Panc1 (cell line): Measurements from ENCODE around the gene TRIM74. TPM values are rescaled to one million over a fixed set of nuclear protein-coding genes. Genes with fewer than 3 reads are reported as not detected.
"Not testable (repeated sequence)": the region's sequence is repeated elsewhere in the genome, so short reads cannot be mapped to it uniquely, and the experiment has no call there.

Source experiments
- ATAC-seq: fragments of 200-7000 bp; cut with Tn5 transposase; 2 replicates; pipeline ENCODE4 v1.9.1; 2020; ENCODE audit warnings: mild to moderate bottlenecking, moderate library complexity
- BruUV-seq: library from RNA; stranded (reverse); fragments of 400-500 nt; replicated peaks from 2 replicates; lab custom pipeline; 2021; lab: Mats Ljungman, UMichigan
- CTCF ChIA-PET: fragments of 300-600 bp; sonication (Branson Sonifier 250); formaldehyde crosslinking; loops from one replicate; lab custom pipeline; 2022; ENCODE audit warnings: antibody characterized with exemption; lab: Charles Lee
- POLR2A ChIA-PET: fragments of 300-600 bp; sonication (Branson Sonifier 250); formaldehyde crosslinking; loops from one replicate; lab custom pipeline; 2022; ENCODE audit warnings: antibody characterized with exemption; lab: Charles Lee
- DNase-seq: peaks from one replicate; pipeline ENCODE4 v3.0.0-alpha.2; 2010; ENCODE audit warnings: low read depth, low spot score
- H3K27ac ChIP-seq: 2 replicates; pipeline ENCODE4 v1.5.1; 2011; ENCODE audit warnings: mild to moderate bottlenecking, low read length, inconsistent platforms
- H3K27me3 ChIP-seq: fragments of 200-500 bp; sonication (Bioruptor generic); 2 replicates; pipeline ENCODE4 v1.6.0; 2014; ENCODE audit warnings: low read length, inconsistent platforms; ENCODE audit not compliant: control insufficient read depth, insufficient read depth
- H3K36me3 ChIP-seq: fragments of 200-500 bp; sonication (Bioruptor generic); 2 replicates; pipeline ENCODE4 v1.5.1; 2014; ENCODE audit warnings: inconsistent platforms, mild to moderate bottlenecking, low read length, moderate library complexity; ENCODE audit not compliant: control insufficient read depth, insufficient read depth
- H3K4me1 ChIP-seq: 2 replicates; pipeline ENCODE4 v1.5.1; 2011; ENCODE audit warnings: inconsistent platforms, mild to moderate bottlenecking, low read length, moderate library complexity; ENCODE audit not compliant: control insufficient read depth, insufficient read depth
- H3K4me3 ChIP-seq, 2 experiments: 2 replicates each; pipeline ENCODE4 v1.5.1; 2011 to 2012; ENCODE audit warnings: low read depth in 2 of 2, low read length in 2 of 2, mild to moderate bottlenecking in 2 of 2, inconsistent platforms in 1 of 2, moderate library complexity in 1 of 2
- H3K9me3 ChIP-seq: fragments of 200-500 bp; sonication (Bioruptor generic); 2 replicates; pipeline ENCODE4 v1.5.1; 2014; ENCODE audit warnings: low read depth, mild to moderate bottlenecking, inconsistent platforms, low read length, moderate library complexity; ENCODE audit not compliant: control insufficient read depth, insufficient read depth
- CTCF ChIP-seq: fragments of 450-650 bp; IDR thresholded peaks from 2 replicates; pipeline ENCODE4 v1.5.1; 2017; ENCODE audit warnings: mild to moderate bottlenecking
- POLR2AphosphoS5 ChIP-seq: IDR thresholded peaks from 2 replicates; pipeline ENCODE4 v1.6.1; 2012; ENCODE audit warnings: mild to moderate bottlenecking, low read depth, low read length, moderate library complexity
- REST ChIP-seq, 2 experiments: IDR thresholded peaks; 2 replicates each; pipeline ENCODE4 v1.6.1; 2011 to 2012; ENCODE audit warnings: low read depth in 2 of 2, control low read depth in 1 of 2, low read length in 1 of 2, mild to moderate bottlenecking in 1 of 2, moderate library complexity in 1 of 2; ENCODE audit not compliant: insufficient read depth in 1 of 2
- SIN3A ChIP-seq: IDR thresholded peaks from 2 replicates; pipeline ENCODE4 v1.6.1; 2012; ENCODE audit warnings: low read depth, mild to moderate bottlenecking, low read length, moderate library complexity, borderline replicate concordance; ENCODE audit not compliant: insufficient read depth
- TCF7L2 ChIP-seq: IDR thresholded peaks from 2 replicates; pipeline ENCODE4 v1.6.1; 2011; ENCODE audit warnings: mild to moderate bottlenecking, low read depth, low read length, inconsistent platforms
- in situ Hi-C: cut with HindIII; loops from 2 replicates; pipeline ENCODE4 v1.10.0; 2016; ENCODE audit warnings: low sequenced_read_pairs, low pct_unique_long_range_greater_than_20kb
- intact Hi-C: fragments of 100-400 bp; cut with micrococcal nuclease; formaldehyde crosslinking; loops from one replicate; pipeline ENCODE4 v1.10.0; 2022; ENCODE audit not compliant: unreplicated experiment
- total RNA-seq: library from RNA; stranded (reverse); gene quantifications from one replicate; pipeline ENCODE4 v1.2.1, GENCODE V29; 2021; ENCODE audit not compliant: unreplicated experiment

The TRIM74 gene
- total RNA-seq, 1 experiment from 2014 or later, result 0.46 TPM

GRCh38 chr7:72919256-72919775 is 50.0 kb downstream of the TRIM74 start:
- Histone ChIP-seq H3K36me3 (peaks cover under 1% of the 10 kb centered on the region; the same call in 1 of the 2 replicates), H3K27me3 (no peaks in the 10 kb centered on the region), H3K4me3 (no peak overlapping the region), H3K4me1 (peaks cover 6% of the 10 kb centered on the region; the same call in 1 of the 2 replicates), H3K27ac (no peak overlapping the region), H3K9me3 (no peaks in the 10 kb centered on the region)
- in situ Hi-C loops (no loop called here), intact Hi-C loops (no loop called here)
- no peak for ATAC-seq
- ChIA-PET POLR2A (no interaction called here), CTCF (interaction anchor here (0.6 kb wide), 1 partner anchor 92 kb away, joined by 4 read pairs; no protein-coding TSS in a partner anchor)
- TF ChIP-seq REST (IDR thresholded peaks at IDR 0.05; ENCODE audit: insufficient read depth in 1 of 2, low read depth in 2 of 2, low read length in 1 of 2) (no peak), CTCF (no peak), SIN3A (no peak), POLR2AphosphoS5 (no peak), TCF7L2 (no peak)
- DNase-seq, result no peak
- no TSS peak for BruUV-seq

- H3K27me3 ChIP-seq, H3K4me3 ChIP-seq, H3K36me3 ChIP-seq, POLR2A ChIA-PET, H3K9me3 ChIP-seq, H3K27ac ChIP-seq, BruUV-seq, H3K4me1 ChIP-seq, in situ Hi-C loops: not testable (repeated sequence)
- ATAC-seq (peak; percentile 94), DNase-seq (peak; percentile 48)
- peak; percentile 93 for TF ChIP-seq CTCF
- CTCF ChIA-PET, result interaction anchor here (0.5 to 1.1 kb wide), 3 partner anchors 86 to 277 kb away, joined by 4 to 8 read pairs (median 6); no protein-coding TSS in a partner anchor
- intact Hi-C loops, result loop anchor here (5.0 kb wide), 1 partner anchor 88 kb away; the partner anchor contains the start of gene TYW1B
These were observed 54.3 kb downstream of the TRIM74 start for GRCh38 chr7:72914756-72915525.

- intact Hi-C loops, result loop anchor here (5.0 kb wide), 1 partner anchor 86 kb away; the partner anchor contains the start of gene TYW1B
- H3K36me3 ChIP-seq, H3K27ac ChIP-seq, H3K9me3 ChIP-seq, POLR2A ChIA-PET, in situ Hi-C loops, BruUV-seq, H3K4me3 ChIP-seq, ATAC-seq, DNase-seq, H3K4me1 ChIP-seq, H3K27me3 ChIP-seq, CTCF ChIA-PET: not testable (repeated sequence)
These were observed 55.5 kb downstream of the TRIM74 start for GRCh38 chr7:72913750-72914149.

GRCh38 chr7:72911395-72911794 is 57.9 kb downstream of the TRIM74 start:
- CTCF ChIA-PET, H3K27ac ChIP-seq, H3K9me3 ChIP-seq, H3K36me3 ChIP-seq, in situ Hi-C loops, BruUV-seq, H3K27me3 ChIP-seq, ATAC-seq, POLR2A ChIA-PET, H3K4me3 ChIP-seq, DNase-seq, H3K4me1 ChIP-seq: not testable (repeated sequence)
- intact Hi-C loops, result loop anchor here (5.0 kb wide), 1 partner anchor 84 kb away; the partner anchor contains the start of gene TYW1B
